T-helper 2 cell treated with Interferon-gamma antibody and Interleukin-4, amounts not matched to agents 100 ng/mL and 5 ng/mL, for 36 hours (primary cell): ENCODE results near the gene ZNF490. TPM values are rescaled to one million over a fixed set of nuclear protein-coding genes. Genes with fewer than 3 reads are reported as not detected.
"Not testable (repeated sequence)": the region's sequence is repeated elsewhere in the genome, so short reads cannot be mapped to it uniquely, and the experiment has no call there.

Experiments
- intact Hi-C: fragments of 100-400 bp; cut with micrococcal nuclease; formaldehyde crosslinking; loops from one replicate; pipeline ENCODE4 v1.15.1; 2023
- total RNA-seq: library from RNA; stranded (reverse); gene quantifications from 2 replicates; pipeline ENCODE4 v1.2.3, GENCODE V29; 2022

The ZNF490 gene
- total RNA-seq, 1 donor from 2014 or later = 13.2 TPM

GRCh38 chr19:12623361-12624031 lies 12.9 kb upstream of the ZNF490 start:
- intact Hi-C loops = no loop called here

GRCh38 chr19:12621253-12622024 lies 10.8 kb upstream of the ZNF490 start:
- intact Hi-C loops = not testable (repeated sequence)

GRCh38 chr19:12617646-12618045 lies 7.0 kb upstream of the ZNF490 start:
- intact Hi-C loops = no loop called here

GRCh38 chr19:12611361-12611699 lies 717 bp upstream of the ZNF490 start:
- intact Hi-C loops = loop anchor here (2.0 to 5.0 kb wide), 5 partner anchors 47 to 169 kb away; partner anchors contain the start of genes DHPS, TNPO2, ZNF443 and ZNF564

- intact Hi-C loops = no loop called here
Observed at GRCh38 chr19:12607631-12608030, 3.0 kb downstream of the ZNF490 start.

GRCh38 chr19:12606796-12607195 lies 3.8 kb downstream of the ZNF490 start:
- intact Hi-C loops = no loop called here

GRCh38 chr19:12603714-12604113 lies 6.9 kb downstream of the ZNF490 start:
- intact Hi-C loops = loop anchor here (1.0 kb wide), 1 partner anchor 39 kb away; no protein-coding TSS in a partner anchor

- intact Hi-C loops = no loop called here
Observed at GRCh38 chr19:12597594-12597993, 13.0 kb downstream of the ZNF490 start.

GRCh38 chr19:12596927-12597548 lies 13.6 kb downstream of the ZNF490 start:
- intact Hi-C loops = no loop called here

GRCh38 chr19:12596485-12596884 lies 14.1 kb downstream of the ZNF490 start:
- intact Hi-C loops = no loop called here

- intact Hi-C loops = no loop called here
Observed at GRCh38 chr19:12581100-12581499, 29.5 kb downstream of the ZNF490 start.

GRCh38 chr19:12580180-12580694 lies 30.4 kb downstream of the ZNF490 start:
- intact Hi-C loops = no loop called here

GRCh38 chr19:12578641-12579040 lies 32.0 kb downstream of the ZNF490 start:
- intact Hi-C loops = no loop called here

- intact Hi-C loops = no loop called here
Observed at GRCh38 chr19:12574036-12574435, 36.6 kb downstream of the ZNF490 start.

GRCh38 chr19:12567951-12568350 lies 42.7 kb downstream of the ZNF490 start:
- intact Hi-C loops = no loop called here

GRCh38 chr19:12566380-12566779 lies 44.2 kb downstream of the ZNF490 start:
- intact Hi-C loops = not testable (repeated sequence)

GRCh38 chr19:12564016-12564664 lies 46.5 kb downstream of the ZNF490 start:
- intact Hi-C loops = loop anchor here (1.0 to 2.0 kb wide), 4 partner anchors 40 to 193 kb away; partner anchors contain the start of genes ZNF490 and ZNF791

GRCh38 chr19:12555456-12555930 lies 55.1 kb downstream of the ZNF490 start:
- intact Hi-C loops = no loop called here

GRCh38 chr19:12551060-12551832 lies 59.4 kb downstream of the ZNF490 start, which contains the start of gene ZNF564:
Gene ZNF564, minus strand, starts transcription at chr19:12551482. Its CDS starts 150 bp downstream, at chr19:12551332.
- intact Hi-C loops = loop anchor here (1.0 to 5.0 kb wide), 6 partner anchors 56 to 389 kb away; partner anchors contain the start of genes ZNF443, ZNF490, ZNF563 and ZNF709

GRCh38 chr19:12546903-12547302 lies 63.7 kb downstream of the ZNF490 start:
- intact Hi-C loops = no loop called here
